Islet precursor cell (in vitro differentiated cells): Measurements from ENCODE around the gene C3orf22.

ENCODE experiments used
- DNase-seq: peaks from one replicate; pipeline ENCODE4 v3.0.0-alpha.2; 2018

The C3orf22 gene

DNA sequence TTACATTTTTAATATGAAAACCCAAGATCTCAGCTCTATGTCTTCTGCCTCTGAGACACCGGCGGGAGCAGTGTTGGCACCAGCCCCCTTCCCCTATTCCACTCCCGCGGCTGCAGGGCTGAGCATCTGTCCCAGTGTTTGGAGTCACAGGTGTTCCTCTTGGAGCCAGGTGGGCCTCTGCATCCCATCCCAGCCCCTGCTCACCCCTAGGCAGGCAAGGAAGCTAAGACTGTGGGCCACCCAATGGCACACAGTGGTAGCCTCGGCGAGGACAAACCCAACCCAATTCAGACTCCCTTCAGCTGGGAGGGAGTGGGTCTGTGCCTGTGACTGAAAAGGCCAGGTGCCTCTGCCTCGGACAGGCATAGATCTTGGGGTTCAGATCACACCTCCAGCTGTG, 31.7 kb downstream of the C3orf22 start:
- no peak for DNase-seq

DNA sequence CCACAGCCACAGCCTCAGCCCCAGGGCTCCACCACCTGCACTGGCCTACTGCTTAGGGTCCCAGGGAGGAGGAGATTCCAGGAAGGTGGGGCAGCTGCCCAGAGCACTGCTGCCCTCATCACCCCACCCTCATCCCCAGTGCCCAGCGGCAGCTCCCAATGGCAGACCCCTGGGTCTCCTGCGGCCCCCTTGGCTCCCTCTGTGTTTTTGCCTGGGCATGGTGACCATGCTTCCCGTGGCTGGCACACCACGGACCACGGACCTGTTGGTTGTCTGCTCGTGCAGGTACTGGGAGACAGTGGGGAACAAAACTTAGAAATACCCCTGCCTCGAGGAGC, 32.1 kb downstream of the C3orf22 start:
- no peak for DNase-seq

DNA sequence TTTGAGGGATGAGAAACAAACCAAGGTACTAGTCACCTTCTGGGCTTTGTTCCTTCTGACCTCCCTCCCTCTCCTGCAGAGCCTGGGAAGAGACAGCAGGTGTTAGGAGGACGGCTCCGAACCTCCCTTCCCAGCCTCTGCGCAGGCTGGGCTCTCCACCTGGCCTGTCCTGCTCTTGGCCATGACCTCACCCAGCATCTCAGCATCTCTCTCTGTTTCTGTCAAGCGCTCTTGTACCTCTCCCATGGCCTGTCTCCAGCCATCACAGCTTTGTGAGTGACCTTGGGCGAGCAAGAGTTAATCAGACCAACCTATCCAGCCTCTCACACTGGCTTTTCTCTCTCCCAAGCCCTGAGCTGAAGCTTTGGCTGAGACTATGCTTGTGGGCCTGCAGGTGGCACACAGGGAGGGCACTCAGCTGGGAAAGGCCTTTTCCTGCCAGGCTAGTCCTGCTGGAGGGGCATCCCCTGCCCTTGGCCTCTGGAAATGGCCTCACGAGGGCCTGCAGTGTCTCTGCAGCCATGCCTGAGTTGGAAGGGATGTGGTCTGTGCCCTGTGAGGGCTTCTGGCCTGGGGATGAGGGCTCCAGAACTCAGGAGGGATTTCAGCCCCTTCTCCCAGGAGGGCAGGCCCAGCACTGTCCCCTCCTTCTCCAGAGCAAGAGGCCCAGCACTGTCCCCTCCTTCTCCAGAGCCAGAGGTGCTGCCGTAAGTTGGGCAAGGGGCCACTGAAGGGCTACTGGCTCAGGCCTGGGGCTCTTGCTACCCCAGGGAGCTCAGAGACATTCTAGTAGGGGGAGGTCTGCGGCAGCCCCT, 32.7 kb downstream of the C3orf22 start:
- no peak for DNase-seq

DNA sequence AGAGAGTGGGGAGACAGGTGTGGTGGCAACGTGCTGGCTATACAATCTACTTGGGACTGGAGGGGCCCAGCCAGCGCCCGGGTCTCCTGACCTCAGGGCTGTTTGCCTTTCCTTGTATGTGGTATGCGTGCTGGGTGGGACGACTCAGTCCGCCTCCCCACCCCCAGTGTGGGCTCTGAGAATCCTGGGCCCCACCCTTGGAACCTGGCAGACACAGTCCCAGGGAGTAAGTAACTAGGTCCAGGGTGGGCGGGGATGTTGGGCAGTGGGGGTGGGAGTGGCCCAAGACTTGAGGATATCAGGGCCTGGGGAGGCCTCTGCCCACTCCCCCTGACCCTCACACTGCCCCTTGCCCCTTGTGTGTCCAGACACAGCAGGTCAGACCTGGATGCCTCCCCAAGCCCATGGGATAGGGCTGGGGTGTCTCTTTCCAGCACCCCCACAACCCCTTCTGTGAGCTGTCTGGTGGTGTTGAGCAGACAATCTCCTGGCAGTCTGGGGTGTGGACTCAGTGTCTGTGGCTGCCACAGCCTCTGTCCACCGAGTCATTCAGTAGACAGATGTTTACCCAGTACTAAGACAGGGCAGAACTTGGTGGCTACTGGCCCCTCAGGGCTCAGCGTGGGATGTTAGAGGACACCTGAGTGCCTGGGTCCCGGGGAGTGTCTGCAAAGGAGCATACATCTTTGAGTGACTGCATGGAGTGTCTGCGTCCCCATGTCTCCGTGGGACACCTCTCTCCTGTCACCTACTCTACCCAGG, 33.5 kb downstream of the C3orf22 start:
- DNase-seq = no peak

DNA sequence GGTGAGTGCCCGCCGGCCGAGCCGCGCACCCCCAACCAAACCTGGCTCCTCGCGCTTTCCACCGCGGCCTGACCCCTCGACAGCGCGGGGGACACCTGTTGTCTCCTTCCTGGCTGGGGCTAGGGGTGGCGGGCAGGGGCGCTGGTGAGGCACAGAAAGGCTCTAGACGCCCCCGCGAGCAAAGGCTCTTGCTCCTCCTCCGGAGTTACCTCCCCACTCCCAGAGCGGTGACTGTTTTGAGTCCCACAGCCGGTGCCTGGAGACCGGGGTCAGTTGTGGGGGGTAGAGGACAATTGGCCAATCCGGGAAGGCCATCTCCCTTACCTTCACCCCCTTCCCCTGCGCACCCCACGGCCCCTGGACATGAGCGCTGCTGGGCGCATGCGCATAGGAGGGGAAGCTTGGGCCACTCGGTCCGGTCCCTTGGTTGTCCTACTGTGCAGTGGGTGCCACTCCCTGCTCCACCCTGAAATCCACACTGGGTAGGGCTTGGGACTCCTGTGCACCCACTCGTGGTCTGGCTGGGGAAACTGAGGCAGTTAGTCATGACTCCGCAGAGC, 34.2 kb downstream of the C3orf22 start:
- DNase-seq = no peak

DNA sequence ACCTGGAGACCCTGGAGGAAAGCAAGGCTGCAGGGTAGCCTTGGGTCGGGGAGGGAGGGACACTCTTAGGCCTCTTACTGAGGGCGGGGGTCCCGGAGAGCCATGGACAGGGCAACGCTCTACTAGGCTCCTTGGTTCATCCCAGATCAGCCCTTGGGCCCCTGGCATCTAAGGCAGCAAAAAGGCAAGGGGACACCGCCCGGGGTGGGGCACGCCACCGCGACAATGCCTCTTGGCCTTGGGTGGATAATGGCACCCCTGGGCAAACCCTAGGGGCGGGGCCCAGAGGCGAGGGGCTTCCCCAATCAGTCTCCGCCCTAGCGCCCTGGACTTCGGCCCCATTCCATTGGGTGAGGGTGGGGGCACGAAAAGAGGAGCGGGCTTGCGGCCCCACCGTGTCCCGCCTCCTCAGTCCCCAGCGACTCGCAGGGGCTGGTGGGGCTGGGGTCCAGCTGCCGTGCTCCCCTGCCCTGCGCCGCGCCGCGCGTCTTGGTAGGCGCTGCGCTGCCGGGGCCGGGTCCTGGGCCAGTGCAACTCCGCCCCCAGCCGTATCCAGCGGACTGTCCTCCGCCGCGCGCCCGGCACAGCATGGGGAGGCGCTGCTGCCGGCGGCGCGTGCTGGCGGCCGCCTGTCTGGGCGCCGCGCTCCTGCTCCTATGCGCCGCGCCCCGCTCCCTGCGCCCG, 34.8 kb downstream of the C3orf22 start, which contains the start of gene CHST13:
CHST13 (plus strand) TSS at position 411 of the 684 bp plus-strand sequence; CDS start at position 589, 178 bp downstream.
- peak; percentile 85 for DNase-seq

DNA sequence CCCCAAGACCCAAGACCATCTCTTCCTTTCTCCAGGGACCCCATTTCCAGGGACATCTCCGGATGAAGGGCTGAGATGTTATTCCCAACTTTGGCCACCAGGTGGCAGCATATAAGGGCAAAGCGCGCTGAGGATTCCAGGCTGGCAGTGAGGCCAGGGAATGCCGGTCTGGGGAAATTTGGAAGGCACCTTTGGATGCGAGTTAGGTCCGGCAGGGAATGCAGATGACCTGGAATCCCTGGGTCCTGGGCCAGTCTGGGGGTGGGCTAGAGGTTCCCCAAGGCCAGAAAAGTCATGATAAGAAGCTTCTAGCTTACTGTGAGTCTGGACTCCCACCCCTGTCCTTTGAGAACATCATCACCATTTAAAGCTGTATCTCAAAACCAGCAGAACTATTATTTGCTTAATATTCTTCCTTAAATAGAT, 36.4 kb downstream of the C3orf22 start:
- no peak for DNase-seq

DNA sequence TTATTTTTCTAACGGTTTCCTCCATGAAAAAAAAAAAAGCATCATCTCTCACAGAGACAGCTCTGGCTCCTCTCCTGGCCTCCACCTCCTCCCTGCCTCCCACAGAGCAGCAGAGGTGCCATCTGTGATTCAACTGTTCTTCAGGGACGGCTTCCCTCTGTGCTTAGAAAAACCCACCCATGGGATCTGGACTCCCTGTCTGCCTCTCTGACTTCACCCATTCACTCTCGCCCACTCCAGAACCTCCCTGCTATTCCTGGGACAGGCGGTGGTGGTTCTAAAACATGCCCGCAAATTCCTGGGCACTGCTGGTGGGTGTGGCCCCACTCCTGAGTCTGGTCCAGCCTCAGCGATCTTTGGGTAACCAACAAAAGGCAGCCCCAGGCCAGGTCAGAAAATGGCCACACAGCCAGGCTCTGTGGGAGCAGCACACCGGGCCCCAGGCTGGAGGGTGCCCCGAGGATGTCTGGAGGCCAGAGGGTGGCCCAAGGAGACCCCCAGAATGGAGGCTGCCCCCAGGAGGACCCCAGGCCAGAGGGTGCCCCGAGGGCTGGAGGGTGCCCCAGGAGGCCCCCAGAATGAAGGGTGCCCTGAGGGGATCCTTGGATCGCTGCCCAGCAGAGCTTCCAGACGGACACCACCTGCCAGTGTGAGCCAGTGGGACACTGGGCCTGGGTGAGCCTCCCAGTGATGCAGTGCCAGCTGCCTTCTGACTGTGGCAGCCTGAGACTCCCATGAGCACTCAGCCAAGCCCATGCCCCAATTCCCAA, 37.4 kb downstream of the C3orf22 start:
- DNase-seq = no peak

DNA sequence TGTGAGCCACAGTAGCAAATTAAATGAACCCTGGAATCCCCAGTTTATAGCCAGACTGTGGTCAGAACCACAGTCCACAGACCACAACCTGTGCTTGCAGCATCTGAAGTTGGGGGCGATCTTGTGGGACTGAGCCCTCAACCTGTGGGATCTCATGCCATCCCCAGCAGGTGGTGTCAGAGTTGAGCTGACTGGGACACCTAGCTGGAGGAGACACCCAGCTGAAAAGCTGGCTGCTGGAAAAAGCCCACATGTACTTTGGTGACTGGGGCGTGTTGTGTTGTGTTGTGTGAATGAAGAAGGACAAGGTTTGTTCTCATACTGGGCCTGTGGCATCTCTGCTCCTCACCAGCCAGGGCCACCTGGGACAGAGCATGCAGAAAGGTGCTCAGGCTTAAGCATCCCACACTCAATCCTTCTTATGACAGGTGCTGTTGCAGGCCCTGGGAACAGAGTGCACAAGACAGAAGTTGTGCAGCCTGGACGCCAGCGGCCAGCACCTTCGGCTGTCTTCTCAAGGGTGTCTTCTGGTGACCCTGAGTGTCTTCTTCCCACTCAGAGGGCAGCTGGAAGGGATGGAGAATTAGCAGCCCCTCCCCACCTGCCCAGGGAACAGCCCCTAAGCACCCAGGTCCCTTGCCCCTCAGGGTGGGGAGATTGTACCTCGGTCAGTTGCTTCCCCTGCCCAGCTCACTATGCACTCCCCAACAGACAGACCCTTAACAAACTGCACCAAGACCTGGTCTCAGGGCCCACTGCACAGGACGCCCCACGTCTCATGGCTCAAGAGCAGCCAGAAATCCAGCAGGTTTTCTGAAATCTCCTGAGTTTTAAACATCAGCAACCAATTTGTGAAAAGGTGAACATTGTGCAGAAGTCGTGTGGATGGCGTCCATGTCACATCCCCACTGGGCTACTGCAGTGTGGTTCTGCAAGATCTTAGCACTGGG, 39.0 kb downstream of the C3orf22 start:
- no peak for DNase-seq

DNA sequence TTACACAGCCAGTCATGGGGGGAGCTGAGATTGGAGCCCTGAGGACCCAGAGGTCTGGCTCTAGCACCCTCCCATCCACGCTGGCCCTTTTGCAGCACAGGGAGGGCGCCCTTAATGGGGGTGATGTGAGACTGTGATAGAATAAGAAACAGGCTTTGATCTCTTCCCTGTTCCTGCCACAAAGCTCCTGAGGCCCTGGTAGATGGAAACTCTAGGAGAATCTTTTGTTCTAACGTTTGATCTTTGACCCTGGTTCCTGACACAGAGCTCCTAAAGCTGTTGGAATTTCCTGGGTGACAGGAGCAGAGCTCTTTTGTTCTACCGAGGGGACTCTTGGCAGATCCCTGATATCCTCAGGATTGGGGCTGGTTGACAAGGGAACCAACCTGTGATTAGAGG, 40.0 kb downstream of the C3orf22 start:
- no peak for DNase-seq

DNA sequence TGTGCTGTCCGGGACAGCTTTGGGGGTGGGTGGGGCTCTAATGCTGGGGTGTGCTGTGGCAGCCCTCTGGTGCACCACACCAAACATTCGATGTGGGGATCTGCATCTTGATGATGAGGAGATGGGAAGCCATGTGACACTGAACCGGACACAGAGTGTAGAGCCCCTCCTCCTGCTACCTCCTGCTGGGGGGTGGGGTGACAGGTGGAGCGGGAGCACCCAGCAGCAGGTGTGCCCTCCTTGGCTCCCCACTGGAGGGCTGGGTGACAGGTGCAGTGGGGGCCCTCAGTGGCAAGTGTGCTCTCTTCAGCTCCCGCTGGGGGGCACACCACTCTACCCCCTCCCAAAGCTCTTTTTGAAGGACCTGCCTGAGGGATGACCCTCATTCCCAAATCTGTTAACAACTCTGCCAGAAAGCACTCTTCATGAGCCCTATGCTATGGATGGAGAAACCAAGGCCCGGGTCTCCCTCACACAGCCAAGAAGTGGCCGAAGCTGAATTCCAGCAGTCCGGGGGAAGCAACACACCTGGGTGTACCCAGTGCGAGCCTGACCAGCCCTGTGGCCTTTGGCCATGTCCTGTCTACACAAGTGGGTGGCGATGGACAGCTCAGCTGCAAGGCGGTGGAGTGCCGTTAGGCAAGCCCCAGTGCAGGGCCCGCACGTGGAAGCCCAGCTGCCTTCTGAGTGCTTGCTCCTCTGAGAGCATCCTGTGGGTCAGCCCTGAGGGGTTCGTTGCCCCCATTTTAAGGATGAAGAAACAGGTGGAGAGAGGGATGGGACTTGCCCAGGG, 40.5 kb downstream of the C3orf22 start:
- no peak for DNase-seq

DNA sequence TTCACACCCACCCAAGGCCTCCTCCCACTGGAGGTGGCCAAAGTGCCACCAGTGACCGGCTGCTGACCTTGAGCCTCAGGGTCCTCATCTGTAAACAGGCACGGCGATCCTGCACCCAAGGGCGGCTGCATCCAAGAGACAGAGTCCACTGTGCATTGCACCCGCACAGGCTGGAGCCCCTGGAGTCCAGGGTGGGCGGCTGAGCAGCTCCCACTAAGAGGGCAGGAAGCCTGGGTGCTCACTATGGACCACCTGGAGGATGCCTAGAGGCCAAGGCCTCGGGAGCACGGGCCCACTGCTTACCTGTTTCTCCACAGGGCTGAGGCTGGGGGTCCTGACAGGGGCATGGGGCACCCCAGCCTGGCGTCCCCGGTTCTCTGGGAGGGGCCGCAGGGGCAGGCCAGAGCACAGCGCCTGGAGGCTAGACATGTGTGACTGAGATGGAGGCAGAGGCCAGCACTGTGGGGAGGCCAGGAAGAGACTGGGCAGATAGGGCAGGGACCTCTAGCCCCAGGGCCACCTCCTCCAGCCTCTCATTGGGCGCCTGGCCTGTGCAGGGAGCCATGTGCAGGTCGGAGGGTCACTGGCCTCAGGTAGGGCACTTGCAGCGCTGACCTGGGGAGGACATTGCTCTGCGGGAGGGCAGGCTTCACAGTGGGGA, 41.3 kb downstream of the C3orf22 start, which contains the start of gene UROC1:
UROC1 (minus strand) TSS at position 483 of the 661 bp plus-strand sequence; CDS start at position 429, 54 bp downstream.
- DNase-seq = no peak

DNA sequence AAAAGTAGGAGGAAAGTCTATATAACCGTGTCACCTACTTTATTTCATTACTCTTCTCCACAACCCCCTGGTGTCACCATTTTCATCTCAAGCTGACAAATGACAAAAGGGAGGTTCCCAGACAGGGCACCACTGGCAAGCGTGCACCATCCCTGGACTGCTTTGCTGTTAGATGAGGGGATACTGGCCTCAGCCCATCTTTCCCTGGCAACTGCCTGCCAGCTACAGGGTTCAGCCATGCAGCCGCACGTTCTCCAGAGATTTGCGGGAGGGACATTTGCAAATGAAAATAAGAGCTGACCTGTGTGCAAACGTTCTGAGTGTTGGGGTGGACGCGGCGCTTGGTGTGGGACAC, 41.8 kb downstream of the C3orf22 start:
- no peak for DNase-seq

DNA sequence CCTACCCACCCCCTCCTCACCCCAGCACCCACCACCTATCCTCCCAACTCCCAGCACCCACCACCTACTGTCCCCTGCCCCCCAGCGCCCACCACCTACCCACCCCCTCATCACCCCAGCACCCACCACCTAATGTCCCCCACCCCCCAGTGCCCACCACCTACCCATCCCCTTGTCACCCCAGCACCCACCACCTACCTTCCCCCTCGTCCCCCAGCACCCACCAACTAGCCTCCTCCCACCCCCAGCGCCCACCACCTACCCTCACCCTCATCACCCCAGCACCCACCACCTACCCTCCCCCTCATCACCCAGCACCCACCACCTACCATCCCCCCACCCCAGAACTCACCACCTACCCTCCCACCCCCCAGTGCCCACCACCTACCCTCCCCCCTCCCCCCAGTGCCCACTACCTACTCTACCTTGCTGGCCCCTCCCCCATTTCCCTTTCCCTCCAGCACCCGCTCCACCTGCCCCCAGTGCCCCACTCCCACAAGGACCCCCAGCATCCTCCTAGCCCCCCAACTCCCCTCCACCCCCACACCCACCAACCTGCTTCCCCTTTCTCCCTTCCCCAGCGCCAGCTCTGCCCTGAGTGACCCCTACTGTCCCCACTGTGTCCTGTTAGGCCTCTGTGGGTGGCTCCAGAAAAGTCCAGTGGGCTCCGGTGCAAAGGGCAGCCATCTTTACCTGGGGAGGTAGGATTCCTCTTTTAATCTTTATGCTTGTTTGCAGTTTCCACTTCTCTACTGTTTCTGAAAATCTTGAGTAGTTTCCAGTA, 42.4 kb downstream of the C3orf22 start:
- no peak for DNase-seq

DNA sequence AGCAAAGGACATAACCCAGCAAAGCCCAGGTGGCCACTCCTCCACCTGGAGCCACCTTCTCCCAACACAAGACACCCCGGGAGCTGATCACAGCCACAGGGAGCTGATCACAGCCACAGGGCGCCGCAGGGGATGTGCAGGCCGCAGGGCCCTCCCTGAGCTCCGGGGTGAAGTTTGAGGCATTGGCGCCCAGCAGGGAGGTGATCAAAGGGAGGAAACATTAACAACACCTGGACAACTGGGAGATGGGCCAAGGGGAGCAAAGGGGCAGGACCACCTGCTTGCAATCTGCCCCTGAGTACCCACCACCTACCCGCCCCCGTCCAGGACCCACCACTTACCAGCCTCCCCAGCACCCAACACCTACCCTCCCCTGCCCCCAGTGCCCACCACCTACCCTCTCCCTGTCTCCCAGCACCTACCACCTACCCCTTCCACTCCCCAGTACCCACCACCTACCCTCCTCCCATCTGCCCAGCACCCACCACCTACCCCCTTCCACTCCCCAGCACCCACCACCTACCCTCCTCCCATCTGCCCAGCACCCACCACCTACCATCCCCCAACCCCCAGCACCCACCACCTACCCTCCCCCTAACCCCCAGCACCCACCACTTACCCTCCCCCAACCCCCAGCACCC, 43.5 kb downstream of the C3orf22 start:
- DNase-seq = no peak

DNA sequence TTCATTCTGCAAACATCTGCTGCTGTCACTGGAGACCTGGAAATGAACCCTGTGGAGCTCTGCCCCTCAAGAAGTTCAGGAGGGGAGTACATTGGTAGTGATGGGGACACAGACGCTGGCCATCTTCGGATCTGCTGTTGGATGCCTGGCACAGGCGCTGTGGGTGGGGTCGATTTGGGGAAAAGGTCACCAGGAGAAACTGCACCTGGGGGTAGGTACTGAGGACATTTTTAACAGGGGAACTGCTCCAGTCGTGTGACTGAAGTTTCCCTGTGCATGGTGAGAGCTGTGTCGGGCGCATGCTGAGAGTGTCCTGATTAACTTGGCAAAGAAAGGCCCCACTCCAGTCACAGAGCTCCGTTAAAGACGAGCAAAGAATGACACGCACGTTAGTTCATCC, 44.6 kb downstream of the C3orf22 start:
- DNase-seq = no peak

DNA sequence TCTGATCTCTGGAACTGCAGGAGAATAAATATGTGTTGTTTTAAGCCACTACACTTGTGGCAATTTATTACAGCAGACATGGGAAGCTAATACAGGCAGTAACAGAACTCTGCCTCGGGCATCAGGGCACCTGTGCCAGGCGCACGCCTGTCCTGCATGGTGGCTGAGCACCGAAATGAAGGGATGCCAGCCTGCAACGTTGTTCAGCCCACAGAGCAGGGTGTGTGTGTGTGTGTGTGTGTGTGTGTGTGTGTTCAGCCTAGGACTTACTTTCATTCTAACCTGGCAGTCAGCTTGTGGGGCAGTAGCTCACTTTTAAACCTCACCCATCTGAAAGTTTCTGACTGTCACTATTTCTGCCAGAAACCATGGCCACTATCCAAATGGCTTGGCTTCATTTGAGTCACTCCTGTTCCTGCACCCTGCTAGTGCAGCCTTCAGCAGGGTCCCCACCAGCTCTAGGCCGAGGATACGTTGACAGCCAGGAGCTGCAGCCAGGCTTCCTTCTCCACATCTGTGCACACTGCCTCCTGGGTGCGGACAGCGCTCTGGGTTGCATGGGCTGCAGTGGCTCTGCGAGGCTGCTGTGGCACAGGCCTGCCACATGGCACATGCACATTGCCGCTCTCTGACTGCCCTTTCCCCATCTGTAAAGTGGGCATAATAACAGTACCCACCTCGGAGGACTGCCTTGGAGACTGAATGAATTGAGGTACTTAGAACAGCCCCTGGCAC, 45.6 kb downstream of the C3orf22 start:
- DNase-seq = no peak

DNA sequence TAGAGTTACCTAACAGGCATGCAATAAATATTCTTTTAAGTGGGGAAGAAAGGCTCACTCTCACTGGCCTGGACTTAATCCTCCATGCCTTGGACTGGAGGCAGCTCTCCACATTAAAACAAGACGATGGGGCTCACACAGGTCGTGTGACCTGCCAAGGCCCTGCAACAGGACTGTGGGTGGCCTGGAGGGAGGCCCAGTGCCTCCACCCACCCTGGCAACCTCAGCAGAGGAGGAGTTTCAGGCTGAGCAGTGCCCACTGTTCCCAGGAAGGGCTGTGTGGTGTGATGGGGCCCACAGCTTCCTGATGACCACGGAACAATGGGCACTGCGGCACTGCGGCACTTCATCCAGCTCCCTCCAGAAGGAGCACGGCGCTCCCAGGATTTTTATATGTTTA, 46.7 kb downstream of the C3orf22 start:
- DNase-seq = no peak
